ENCODE data around the gene RGS14. TPM values are rescaled to one million over a fixed set of nuclear protein-coding genes. Genes with fewer than 3 reads are reported as not detected.
"Not testable (repeated sequence)": the region's sequence is repeated elsewhere in the genome, so short reads cannot be mapped to it uniquely, and the experiment has no call there.

The RGS14 gene
- total RNA-seq, 2 donors from 2014 or later: 45.5 to 102 TPM

GRCh38 chr5:177420472-177420871 is 62.7 kb downstream of the RGS14 start:
- H3K27ac Mint-ChIP-seq; H3K27me3 Mint-ChIP-seq; ATAC-seq (replicated peaks): not testable (repeated sequence)

GRCh38 chr5:177421062-177421798 is 63.5 kb downstream of the RGS14 start:
- Mint-ChIP-seq H3K27me3 (no peaks in the 10 kb centered on the region), H3K36me3 (ENCODE audit: low read depth) (peaks cover 4% of the 10 kb centered on the region), H3K4me3 (no peak overlapping the region), H3K27ac (no peak overlapping the region), H3K4me1 (peaks cover 7% of the 10 kb centered on the region), H3K9me3 (no peaks in the 10 kb centered on the region)
- no peak for ATAC-seq (replicated peaks)

More at GRCh38 chr5:177420472-177420871, 62.7 kb downstream of the RGS14 start:
- not testable (repeated sequence) for H3K9me3 Mint-ChIP-seq; H3K36me3 Mint-ChIP-seq (ENCODE audit: low read depth); H3K4me1 Mint-ChIP-seq; H3K4me3 Mint-ChIP-seq

Other genes starting within 250 kb of the RGS14 start
- gene NSD1, start 224.2 kb upstream of the RGS14 start, total RNA-seq: 10 to 100 TPM; 66.7 to 86.1 TPM
- 10 to 100 TPM; 21.5 to 28.7 TPM for gene RAB24, start 54.2 kb upstream of the RGS14 start, total RNA-seq
- 100 to 1,000 TPM; 142 to 314 TPM for gene PRELID1, start 54.1 kb upstream of the RGS14 start, total RNA-seq
- 10 to 100 TPM; 21.9 to 26.0 TPM for gene MXD3, start 46.0 kb upstream of the RGS14 start, total RNA-seq
- 100 to 1,000 TPM in 1 of 2 donors, 10 to 100 TPM in 1; 94.3 to 122 TPM for gene LMAN2, start 6.3 kb upstream of the RGS14 start, total RNA-seq
- gene SLC34A1, start 26.5 kb downstream of the RGS14 start, total RNA-seq: 1 to 10 TPM in 1 of 2 donors, under 1 TPM in 1; 0.56 to 1.1 TPM
- not detected for gene PFN3, start 42.7 kb downstream of the RGS14 start, total RNA-seq
- 1 to 10 TPM; 3.7 to 4.6 TPM for gene F12, start 51.6 kb downstream of the RGS14 start, total RNA-seq
- 100 to 1,000 TPM; 108 to 130 TPM for gene GRK6, start 68.8 kb downstream of the RGS14 start, total RNA-seq
- 10 to 100 TPM in 1 of 2 donors, 1 to 10 TPM in 1; 8.2 to 13.6 TPM for gene PRR7, start 88.9 kb downstream of the RGS14 start, total RNA-seq
- gene DBN1, start 115.7 kb downstream of the RGS14 start, total RNA-seq: 1 to 10 TPM; 2.3 to 3.1 TPM
- gene PDLIM7, start 139.7 kb downstream of the RGS14 start, total RNA-seq: 10 to 100 TPM; 34.9 to 38.8 TPM
- 10 to 100 TPM in 1 of 2 donors, 1 to 10 TPM in 1; 5.6 to 13.7 TPM for gene DOK3, start 151.9 kb downstream of the RGS14 start, total RNA-seq
- 100 to 1,000 TPM; 116 to 149 TPM for gene DDX41, start 159.0 kb downstream of the RGS14 start, total RNA-seq
- gene FAM193B, start 196.6 kb downstream of the RGS14 start, total RNA-seq: 10 to 100 TPM; 67.5 to 72.3 TPM
- gene TMED9, start 234.3 kb downstream of the RGS14 start, total RNA-seq: 100 to 1,000 TPM in 1 of 2 donors, 10 to 100 TPM in 1; 97.7 to 118 TPM
- gene B4GALT7, start 242.2 kb downstream of the RGS14 start, total RNA-seq: 10 to 100 TPM; 11.6 to 14.3 TPM

Measured in activated T-helper 17 cell treated with anti-CD3 and anti-CD28 coated beads, Interleukin-2, amount 50 U/mL, for 72 hours (primary cell).